Stimulated activated CD4-positive, alpha-beta T cell treated with anti-CD3 and anti-CD28 coated beads, Interleukin-2, amount 100 ng/mL, for 24 hours (primary cell): Measurements from ENCODE around the gene GSE1.

Experiments used
- DNase-seq, 2 donors: peaks; one replicate each; pipeline ENCODE4 v3.0.0-alpha.2; 2020

The GSE1 gene

GRCh38 chr16:85612801-85613603 is at the start of gene GSE1:
TSS of gene GSE1 (plus strand) at chr16:85613322. CDS start at chr16:85613392, 70 bp downstream.
- peak; percentile 63 to 75 for DNase-seq

- no peak for DNase-seq
Measured at GRCh38 chr16:85563515-85564276, 49.4 kb upstream of the GSE1 start.

GRCh38 chr16:85564277-85565051 is 48.7 kb upstream of the GSE1 start:
- DNase-seq, result peak; percentile 47 to 49

- DNase-seq, result no peak
Measured at GRCh38 chr16:85565340-85565739, 47.8 kb upstream of the GSE1 start.

- no peak for DNase-seq
Measured at GRCh38 chr16:85565801-85566526, 47.2 kb upstream of the GSE1 start.

GRCh38 chr16:85566561-85567100 is 46.5 kb upstream of the GSE1 start:
- no peak for DNase-seq

GRCh38 chr16:85567101-85567866 is 45.8 kb upstream of the GSE1 start:
- no peak for DNase-seq

GRCh38 chr16:85567935-85568334 is 45.2 kb upstream of the GSE1 start:
- DNase-seq, result no peak

- DNase-seq, result no peak
Measured at GRCh38 chr16:85568519-85568918, 44.6 kb upstream of the GSE1 start.

GRCh38 chr16:85569039-85569614 is 44.0 kb upstream of the GSE1 start:
- DNase-seq, result no peak

GRCh38 chr16:85569615-85570212 is 43.4 kb upstream of the GSE1 start:
- peak in 1 of 2 donors; percentile 31 for DNase-seq

GRCh38 chr16:85570213-85570734 is 42.8 kb upstream of the GSE1 start:
- DNase-seq, result peak; percentile 24 to 28

- peak in 1 of 2 donors; percentile 15 for DNase-seq
Measured at GRCh38 chr16:85570735-85571562, 42.2 kb upstream of the GSE1 start.

GRCh38 chr16:85571563-85571812 is 41.6 kb upstream of the GSE1 start:
- no peak for DNase-seq

- DNase-seq, result no peak
Measured at GRCh38 chr16:85571813-85572619, 41.1 kb upstream of the GSE1 start.

GRCh38 chr16:85573045-85573695 is 40.0 kb upstream of the GSE1 start:
- DNase-seq, result no peak

GRCh38 chr16:85573696-85574641 is 39.2 kb upstream of the GSE1 start:
- DNase-seq, result no peak
